AG20443 (cell line): ENCODE data around the gene UFSP2.

Source experiments
- DNase-seq: peaks from one replicate; pipeline ENCODE4 v3.0.0; 2012; ENCODE audit warnings: low spot score, mixed read lengths

The UFSP2 gene, protein sequence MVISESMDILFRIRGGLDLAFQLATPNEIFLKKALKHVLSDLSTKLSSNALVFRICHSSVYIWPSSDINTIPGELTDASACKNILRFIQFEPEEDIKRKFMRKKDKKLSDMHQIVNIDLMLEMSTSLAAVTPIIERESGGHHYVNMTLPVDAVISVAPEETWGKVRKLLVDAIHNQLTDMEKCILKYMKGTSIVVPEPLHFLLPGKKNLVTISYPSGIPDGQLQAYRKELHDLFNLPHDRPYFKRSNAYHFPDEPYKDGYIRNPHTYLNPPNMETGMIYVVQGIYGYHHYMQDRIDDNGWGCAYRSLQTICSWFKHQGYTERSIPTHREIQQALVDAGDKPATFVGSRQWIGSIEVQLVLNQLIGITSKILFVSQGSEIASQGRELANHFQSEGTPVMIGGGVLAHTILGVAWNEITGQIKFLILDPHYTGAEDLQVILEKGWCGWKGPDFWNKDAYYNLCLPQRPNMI

DNA sequence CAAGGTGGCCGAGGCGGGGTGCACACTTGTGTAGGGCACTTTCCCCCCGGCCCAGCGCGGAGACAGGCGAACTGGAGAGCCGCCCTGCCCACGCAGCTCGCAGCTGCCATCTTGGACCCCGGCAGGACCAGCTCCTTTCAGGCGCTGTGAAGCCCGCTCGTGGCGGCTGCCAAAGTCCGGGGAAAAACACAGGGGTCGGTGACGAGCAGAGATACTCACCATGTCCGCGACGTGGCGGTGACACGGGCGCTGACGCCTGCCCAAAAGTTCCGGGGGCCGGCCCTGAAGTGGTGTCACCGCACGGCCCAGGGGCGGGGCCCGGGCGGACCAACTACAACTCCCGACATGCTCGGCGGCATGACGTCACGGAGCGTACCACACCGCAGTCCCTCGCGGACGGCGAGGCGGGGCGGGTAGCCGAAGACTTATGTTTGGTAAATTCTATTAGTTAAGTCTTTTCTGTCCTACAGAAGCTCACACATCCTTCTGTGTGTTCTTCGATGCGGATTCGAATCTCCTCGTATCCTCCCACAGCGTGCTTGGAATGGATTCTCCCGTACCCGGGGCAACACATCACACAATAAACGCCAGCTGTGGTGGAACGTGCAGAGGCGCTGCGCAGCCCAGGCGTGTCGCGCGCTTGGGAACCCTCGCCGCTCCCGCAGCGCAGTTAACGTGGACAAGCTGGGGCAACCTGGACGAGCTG, at the start of gene UFSP2:
UFSP2 (minus strand) TSS at position 318 of the 706 bp plus-strand sequence; CDS start at position 222, 96 bp downstream.
- DNase-seq, result peak; percentile 96

GRCh38 chr4:185473247-185473646, 47.5 kb upstream of the UFSP2 start:
- DNase-seq, result no peak

GRCh38 chr4:185472103-185472542, 46.4 kb upstream of the UFSP2 start:
- DNase-seq, result no peak

- peak; percentile 100 for DNase-seq
These were observed 45.7 kb upstream of the UFSP2 start, which contains the start of gene CCDC110 for GRCh38 chr4:185471235-185472102. Gene CCDC110 (minus strand): TSS chr4:185471733. CDS start chr4:185471683, 50 bp downstream.

DNA sequence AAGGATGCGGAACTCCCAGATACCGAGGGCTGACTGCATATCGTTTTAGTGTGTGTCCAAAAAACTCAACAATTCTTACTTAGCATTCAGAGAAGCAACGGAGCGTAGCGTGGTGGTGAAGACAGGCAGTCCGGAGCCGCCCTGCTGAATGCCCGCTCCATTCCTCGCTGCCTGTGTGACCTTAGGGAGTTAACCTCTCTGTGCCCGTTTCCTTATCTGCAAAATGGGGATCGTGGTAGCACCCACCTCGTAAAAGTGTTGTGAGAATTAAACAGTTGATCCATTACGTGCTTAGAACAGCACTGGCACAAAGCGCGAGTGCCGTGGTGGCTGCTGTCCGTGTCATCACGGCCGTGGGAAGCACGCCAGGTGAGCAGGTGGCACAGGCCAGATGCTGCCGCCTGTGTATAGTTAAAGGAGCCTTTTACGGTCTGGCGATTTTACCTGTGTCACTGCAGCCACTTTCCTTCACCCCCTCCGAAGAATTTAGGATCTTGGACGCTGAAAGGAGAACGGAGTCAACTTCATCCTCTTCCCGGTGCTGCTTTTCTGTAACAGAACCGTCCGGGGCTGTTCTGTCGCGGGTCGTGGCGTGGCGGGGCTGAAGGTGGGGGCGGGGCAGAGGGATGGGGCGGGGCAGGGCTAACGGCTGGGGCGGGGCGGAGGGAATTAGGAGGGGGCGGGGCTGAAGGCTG, 44.9 kb upstream of the UFSP2 start:
- DNase-seq, result peak; percentile 37

GRCh38 chr4:185469580-185470154, 43.9 kb upstream of the UFSP2 start:
- no peak for DNase-seq

DNA sequence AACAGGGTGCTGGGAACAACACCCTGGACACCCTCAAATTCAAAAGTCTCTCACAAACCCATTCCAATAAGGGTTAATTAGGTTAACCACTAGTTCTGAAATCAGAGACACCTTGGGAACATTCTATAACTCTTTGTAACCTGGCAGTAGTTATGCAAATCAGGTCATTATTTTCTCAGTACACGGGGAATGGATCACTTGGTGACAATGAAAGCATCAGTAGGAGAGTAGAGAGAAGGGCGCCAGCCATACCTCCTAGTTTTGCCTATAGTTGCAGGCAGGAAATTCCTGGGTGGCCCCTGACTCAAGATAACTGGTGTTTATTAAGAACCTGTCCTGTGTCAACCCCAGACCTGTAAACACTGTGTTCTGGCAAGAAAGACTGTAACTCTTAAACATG, 43.2 kb upstream of the UFSP2 start:
- no peak for DNase-seq

DNA sequence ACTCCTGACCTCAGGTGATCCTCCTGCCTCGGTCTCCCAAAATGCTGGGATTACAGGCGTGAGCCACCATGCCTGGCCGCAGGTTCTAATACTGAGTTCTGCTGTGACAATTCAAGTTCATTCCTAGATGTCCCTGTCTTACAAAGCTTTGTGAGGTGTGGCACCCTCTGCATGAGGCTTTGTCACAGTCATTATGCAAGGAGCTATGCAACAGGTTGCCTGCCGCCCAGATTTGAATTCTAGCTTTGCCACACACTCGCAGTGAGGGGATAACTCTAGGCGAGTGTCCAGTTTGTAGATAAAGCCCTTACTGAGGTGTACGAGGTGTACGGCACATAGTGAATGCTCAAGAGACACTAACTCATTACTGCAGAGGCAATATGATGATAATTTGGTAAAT, 42.2 kb upstream of the UFSP2 start:
- DNase-seq, result no peak

GRCh38 chr4:185467101-185467500, 41.3 kb upstream of the UFSP2 start:
- no peak for DNase-seq

DNA sequence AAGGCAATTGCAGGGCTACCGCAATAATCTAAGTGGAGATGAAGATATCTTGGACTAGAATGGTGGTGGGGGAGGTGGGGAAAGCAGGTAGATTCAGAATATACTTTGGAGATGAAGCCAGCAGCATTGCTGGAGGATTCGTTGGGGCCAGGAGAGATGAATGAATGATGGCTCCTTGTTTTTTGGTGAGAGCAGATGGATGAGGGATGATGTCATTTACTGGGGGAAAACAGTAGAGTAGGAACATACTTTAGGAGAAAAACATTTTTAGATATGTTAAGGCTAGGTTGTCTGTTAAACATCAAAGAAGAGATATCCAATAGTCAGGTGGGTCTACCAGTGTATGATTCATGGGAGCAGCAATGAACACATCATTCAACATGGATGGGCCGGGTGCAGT, 39.9 kb upstream of the UFSP2 start:
- no peak for DNase-seq

GRCh38 chr4:185464887-185465286, 39.1 kb upstream of the UFSP2 start:
- no peak for DNase-seq

DNA sequence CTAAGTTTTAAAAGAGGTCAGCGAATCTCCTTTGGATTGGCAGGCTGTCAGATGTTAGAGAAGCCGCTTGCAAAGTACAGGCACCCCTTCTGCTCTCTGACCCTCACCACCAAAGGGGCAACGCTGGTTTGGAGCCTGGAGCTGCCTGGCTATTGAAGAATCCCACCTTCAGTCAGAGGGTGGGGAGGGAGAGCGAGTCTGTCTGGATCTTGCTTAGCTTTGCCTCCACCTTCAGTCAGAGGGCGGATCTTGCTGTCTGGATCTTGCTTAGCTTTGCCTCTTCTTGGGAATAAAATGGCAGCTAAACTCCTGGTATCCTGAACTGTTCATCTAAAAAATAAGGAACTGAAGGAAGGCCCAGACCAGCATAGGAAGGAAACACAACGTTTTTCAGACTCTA, 38.4 kb upstream of the UFSP2 start:
- no peak for DNase-seq

DNA sequence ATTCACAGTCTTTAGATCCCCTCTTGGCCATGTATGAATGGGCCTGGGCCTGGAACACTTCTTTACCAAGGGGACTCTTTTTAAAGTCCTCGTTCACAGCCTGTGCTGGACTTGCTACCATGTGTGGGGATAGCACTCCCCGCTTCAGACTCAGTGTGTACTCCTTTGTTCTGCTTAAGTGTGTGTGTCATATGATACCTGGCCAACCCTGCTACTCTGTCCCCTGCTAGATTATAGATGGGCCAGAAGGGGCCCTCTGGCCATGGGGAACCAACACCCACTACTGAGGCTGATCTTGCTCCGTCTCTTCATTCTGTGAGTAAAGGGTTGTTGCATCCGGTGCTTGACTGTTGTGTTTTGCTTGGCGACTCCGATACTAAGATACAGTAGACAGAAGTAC, 37.8 kb upstream of the UFSP2 start:
- no peak for DNase-seq

- no peak for DNase-seq
These were observed 35.8 kb upstream of the UFSP2 start for GRCh38 chr4:185461565-185461964.

- no peak for DNase-seq
These were observed 31.4 kb upstream of the UFSP2 start for GRCh38 chr4:185457136-185457535.

DNA sequence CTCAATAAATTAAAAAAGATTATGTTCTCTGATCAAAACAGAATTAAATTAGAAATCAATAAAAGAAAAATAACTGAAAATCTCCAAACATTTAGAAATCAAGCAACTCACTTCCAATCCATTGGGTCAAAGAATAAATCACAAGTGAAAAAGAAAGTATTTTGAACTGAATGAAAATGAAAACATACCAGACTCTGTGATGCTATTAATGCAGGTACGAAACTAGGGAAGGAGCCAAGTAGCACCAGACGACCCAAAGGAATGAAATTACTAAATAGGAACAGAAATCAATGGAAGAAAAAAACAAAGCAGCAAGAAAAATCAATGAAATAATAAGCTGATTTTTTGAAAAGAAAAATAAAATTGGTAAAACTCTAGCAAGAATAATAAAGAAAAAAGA, 30.4 kb upstream of the UFSP2 start:
- no peak for DNase-seq

DNA sequence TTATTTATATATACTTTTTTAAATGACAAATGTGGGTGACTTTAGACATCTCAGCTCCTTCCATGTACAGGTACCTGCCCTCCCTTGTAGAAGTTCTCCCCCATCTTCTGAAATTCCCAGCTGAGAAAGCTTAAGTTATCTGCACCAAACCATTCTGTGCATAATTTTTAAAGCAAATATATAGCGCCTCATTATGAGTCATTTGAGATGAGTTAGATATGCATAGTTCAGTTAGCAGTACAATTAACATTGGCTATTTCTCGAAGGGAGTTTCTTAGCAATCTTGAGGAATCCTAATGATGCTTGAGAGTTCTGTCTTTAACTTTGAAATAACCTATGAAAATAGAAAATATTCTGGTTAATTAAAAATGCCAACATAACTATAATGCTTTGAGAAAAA, 19.4 kb upstream of the UFSP2 start:
- DNase-seq, result no peak

GRCh38 chr4:185441479-185441878, 15.7 kb upstream of the UFSP2 start:
- DNase-seq, result no peak

GRCh38 chr4:185437809-185438208, 12.0 kb upstream of the UFSP2 start:
- DNase-seq, result no peak

DNA sequence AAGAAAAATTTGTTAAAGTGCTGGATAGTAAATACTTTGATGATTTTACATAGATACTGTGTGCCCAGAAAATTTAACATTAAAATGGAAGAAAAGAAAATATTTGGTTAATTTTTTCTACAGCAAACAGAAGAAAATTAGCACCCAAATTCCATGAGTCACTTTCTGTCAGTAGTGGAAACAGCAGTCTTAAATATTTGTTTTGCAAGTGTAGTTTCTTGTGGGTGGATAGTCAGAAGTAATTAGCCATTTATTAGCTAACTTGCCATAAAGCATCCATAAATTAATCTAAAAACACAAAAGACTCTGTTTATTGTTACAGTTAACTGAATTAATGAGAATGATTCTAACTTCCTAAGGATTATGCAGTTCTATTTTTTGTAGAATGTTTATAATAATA, 9.7 kb upstream of the UFSP2 start:
- no peak for DNase-seq

DNA sequence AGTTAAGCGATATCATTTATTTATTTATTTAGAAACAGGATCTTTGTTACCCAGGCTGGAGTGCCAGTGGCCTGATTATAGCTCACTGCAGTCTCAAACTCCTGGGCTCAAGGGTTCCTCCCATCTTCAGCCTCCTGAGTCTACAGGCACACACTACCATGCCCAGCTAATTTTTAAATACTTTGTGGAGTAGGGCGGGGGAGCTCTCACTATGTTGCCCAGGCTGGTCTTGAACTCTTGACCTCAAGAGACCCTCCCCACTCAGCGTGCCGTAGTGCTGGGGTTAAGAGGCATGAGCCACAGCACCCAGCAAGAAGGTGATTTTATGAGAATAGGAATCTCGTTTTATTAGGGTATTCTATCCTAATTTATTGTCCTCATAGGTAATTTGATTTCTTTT, 3.9 kb upstream of the UFSP2 start:
- DNase-seq, result no peak
